ENCODE measurements around the gene WHRN. TPM values are rescaled to one million over a fixed set of nuclear protein-coding genes. Genes with fewer than 3 reads are reported as not detected.

The WHRN gene
- total RNA-seq, 1 experiment from 2014 or later = 24.3 TPM

DNA sequence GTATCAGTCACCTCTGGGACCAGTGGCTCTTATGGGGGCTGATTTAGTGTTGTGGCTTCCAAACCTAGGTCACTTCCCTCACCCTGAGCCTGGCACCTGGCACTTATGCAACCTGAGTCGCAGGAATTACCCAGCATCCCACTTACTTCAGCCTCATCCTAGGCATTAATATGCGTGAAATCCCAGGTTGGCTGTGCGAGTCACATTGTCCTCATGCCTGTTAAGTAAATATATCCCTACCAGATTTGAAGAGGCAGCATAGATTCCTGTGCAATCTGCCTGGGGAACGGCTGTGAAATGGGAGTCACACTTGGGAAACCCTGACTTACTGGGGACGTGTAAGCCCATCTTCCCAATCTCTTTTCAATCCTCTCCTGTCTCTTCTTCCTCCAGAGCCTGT, 74.8 kb downstream of the WHRN start (continued):
- TF ChIP-seq, protein P1, sequence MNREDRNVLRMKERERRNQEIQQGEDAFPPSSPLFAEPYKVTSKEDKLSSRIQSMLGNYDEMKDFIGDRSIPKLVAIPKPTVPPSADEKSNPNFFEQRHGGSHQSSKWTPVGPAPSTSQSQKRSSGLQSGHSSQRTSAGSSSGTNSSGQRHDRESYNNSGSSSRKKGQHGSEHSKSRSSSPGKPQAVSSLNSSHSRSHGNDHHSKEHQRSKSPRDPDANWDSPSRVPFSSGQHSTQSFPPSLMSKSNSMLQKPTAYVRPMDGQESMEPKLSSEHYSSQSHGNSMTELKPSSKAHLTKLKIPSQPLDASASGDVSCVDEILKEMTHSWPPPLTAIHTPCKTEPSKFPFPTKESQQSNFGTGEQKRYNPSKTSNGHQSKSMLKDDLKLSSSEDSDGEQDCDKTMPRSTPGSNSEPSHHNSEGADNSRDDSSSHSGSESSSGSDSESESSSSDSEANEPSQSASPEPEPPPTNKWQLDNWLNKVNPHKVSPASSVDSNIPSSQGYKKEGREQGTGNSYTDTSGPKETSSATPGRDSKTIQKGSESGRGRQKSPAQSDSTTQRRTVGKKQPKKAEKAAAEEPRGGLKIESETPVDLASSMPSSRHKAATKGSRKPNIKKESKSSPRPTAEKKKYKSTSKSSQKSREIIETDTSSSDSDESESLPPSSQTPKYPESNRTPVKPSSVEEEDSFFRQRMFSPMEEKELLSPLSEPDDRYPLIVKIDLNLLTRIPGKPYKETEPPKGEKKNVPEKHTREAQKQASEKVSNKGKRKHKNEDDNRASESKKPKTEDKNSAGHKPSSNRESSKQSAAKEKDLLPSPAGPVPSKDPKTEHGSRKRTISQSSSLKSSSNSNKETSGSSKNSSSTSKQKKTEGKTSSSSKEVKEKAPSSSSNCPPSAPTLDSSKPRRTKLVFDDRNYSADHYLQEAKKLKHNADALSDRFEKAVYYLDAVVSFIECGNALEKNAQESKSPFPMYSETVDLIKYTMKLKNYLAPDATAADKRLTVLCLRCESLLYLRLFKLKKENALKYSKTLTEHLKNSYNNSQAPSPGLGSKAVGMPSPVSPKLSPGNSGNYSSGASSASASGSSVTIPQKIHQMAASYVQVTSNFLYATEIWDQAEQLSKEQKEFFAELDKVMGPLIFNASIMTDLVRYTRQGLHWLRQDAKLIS (CRISPR knock-in tag; IDR thresholded peaks at IDR 0.05; ENCODE audit: borderline replicate concordance) = no peak
- TF ChIP-seq, protein P2, sequence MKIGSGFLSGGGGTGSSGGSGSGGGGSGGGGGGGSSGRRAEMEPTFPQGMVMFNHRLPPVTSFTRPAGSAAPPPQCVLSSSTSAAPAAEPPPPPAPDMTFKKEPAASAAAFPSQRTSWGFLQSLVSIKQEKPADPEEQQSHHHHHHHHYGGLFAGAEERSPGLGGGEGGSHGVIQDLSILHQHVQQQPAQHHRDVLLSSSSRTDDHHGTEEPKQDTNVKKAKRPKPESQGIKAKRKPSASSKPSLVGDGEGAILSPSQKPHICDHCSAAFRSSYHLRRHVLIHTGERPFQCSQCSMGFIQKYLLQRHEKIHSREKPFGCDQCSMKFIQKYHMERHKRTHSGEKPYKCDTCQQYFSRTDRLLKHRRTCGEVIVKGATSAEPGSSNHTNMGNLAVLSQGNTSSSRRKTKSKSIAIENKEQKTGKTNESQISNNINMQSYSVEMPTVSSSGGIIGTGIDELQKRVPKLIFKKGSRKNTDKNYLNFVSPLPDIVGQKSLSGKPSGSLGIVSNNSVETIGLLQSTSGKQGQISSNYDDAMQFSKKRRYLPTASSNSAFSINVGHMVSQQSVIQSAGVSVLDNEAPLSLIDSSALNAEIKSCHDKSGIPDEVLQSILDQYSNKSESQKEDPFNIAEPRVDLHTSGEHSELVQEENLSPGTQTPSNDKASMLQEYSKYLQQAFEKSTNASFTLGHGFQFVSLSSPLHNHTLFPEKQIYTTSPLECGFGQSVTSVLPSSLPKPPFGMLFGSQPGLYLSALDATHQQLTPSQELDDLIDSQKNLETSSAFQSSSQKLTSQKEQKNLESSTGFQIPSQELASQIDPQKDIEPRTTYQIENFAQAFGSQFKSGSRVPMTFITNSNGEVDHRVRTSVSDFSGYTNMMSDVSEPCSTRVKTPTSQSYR (CRISPR knock-in tag; IDR thresholded peaks at IDR 0.05) = no peak

DNA sequence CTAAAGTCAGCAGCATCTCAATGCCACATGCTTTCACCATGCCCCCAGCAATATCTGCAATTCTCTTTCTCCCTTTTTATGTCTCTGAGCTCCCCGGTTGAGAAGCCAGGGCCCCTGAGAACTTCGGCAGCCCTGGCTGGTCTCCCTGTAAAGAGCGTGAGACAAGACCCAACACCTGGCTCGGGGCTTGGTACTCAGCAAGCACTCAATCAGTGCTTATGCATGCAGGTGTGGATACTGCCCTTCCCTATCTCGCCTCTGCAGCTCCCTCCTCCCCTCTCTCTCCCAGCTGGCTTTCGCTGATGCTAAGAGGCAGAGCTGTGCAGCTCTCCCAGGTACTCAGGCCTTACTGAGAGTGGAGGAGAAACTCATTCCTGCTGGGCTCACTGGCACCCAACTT, 75.8 kb downstream of the WHRN start:
- no peak overlapping the region for H3K4me3 Mint-ChIP-seq
- TF ChIP-seq JUN (CRISPR knock-in tag; IDR thresholded peaks at IDR 0.05) (no peak), CBFB (CRISPR knock-in tag; IDR thresholded peaks at IDR 0.05; ENCODE audit: low read depth) (no peak), ZNF416 (CRISPR knock-in tag; IDR thresholded peaks at IDR 0.05) (no peak), E2F4 (CRISPR knock-in tag; IDR thresholded peaks at IDR 0.05; ENCODE audit: borderline replicate concordance, low read depth) (no peak), CDX4 (CRISPR knock-in tag; IDR thresholded peaks at IDR 0.05; ENCODE audit: borderline replicate concordance) (no peak), MYBL2 (CRISPR knock-in tag; IDR thresholded peaks at IDR 0.05) (no peak), CREB1 (CRISPR knock-in tag; IDR thresholded peaks at IDR 0.05) (no peak), TCF7 (CRISPR knock-in tag; IDR thresholded peaks at IDR 0.05; ENCODE audit: low read depth) (no peak), RORB (CRISPR knock-in tag; IDR thresholded peaks at IDR 0.05) (no peak)
- TF ChIP-seq, protein P3, sequence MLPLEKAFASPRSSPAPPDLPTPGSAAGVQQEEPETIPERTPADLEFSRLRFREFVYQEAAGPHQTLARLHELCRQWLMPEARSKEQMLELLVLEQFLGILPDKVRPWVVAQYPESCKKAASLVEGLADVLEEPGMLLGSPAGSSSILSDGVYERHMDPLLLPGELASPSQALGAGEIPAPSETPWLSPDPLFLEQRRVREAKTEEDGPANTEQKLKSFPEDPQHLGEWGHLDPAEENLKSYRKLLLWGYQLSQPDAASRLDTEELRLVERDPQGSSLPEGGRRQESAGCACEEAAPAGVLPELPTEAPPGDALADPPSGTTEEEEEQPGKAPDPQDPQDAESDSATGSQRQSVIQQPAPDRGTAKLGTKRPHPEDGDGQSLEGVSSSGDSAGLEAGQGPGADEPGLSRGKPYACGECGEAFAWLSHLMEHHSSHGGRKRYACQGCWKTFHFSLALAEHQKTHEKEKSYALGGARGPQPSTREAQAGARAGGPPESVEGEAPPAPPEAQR (CRISPR knock-in tag; IDR thresholded peaks at IDR 0.05) = no peak
- TF ChIP-seq, protein P4, sequence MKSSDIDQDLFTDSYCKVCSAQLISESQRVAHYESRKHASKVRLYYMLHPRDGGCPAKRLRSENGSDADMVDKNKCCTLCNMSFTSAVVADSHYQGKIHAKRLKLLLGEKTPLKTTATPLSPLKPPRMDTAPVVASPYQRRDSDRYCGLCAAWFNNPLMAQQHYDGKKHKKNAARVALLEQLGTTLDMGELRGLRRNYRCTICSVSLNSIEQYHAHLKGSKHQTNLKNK (CRISPR knock-in tag; IDR thresholded peaks at IDR 0.05) = no peak
- TF ChIP-seq, protein P5, sequence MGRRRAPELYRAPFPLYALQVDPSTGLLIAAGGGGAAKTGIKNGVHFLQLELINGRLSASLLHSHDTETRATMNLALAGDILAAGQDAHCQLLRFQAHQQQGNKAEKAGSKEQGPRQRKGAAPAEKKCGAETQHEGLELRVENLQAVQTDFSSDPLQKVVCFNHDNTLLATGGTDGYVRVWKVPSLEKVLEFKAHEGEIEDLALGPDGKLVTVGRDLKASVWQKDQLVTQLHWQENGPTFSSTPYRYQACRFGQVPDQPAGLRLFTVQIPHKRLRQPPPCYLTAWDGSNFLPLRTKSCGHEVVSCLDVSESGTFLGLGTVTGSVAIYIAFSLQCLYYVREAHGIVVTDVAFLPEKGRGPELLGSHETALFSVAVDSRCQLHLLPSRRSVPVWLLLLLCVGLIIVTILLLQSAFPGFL (CRISPR knock-in tag; IDR thresholded peaks at IDR 0.05; ENCODE audit: borderline replicate concordance) = no peak
- TF ChIP-seq, protein P6, sequence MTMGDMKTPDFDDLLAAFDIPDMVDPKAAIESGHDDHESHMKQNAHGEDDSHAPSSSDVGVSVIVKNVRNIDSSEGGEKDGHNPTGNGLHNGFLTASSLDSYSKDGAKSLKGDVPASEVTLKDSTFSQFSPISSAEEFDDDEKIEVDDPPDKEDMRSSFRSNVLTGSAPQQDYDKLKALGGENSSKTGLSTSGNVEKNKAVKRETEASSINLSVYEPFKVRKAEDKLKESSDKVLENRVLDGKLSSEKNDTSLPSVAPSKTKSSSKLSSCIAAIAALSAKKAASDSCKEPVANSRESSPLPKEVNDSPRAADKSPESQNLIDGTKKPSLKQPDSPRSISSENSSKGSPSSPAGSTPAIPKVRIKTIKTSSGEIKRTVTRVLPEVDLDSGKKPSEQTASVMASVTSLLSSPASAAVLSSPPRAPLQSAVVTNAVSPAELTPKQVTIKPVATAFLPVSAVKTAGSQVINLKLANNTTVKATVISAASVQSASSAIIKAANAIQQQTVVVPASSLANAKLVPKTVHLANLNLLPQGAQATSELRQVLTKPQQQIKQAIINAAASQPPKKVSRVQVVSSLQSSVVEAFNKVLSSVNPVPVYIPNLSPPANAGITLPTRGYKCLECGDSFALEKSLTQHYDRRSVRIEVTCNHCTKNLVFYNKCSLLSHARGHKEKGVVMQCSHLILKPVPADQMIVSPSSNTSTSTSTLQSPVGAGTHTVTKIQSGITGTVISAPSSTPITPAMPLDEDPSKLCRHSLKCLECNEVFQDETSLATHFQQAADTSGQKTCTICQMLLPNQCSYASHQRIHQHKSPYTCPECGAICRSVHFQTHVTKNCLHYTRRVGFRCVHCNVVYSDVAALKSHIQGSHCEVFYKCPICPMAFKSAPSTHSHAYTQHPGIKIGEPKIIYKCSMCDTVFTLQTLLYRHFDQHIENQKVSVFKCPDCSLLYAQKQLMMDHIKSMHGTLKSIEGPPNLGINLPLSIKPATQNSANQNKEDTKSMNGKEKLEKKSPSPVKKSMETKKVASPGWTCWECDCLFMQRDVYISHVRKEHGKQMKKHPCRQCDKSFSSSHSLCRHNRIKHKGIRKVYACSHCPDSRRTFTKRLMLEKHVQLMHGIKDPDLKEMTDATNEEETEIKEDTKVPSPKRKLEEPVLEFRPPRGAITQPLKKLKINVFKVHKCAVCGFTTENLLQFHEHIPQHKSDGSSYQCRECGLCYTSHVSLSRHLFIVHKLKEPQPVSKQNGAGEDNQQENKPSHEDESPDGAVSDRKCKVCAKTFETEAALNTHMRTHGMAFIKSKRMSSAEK (CRISPR knock-in tag; IDR thresholded peaks at IDR 0.05; ENCODE audit: borderline replicate concordance) = no peak
- TF ChIP-seq, protein P7, sequence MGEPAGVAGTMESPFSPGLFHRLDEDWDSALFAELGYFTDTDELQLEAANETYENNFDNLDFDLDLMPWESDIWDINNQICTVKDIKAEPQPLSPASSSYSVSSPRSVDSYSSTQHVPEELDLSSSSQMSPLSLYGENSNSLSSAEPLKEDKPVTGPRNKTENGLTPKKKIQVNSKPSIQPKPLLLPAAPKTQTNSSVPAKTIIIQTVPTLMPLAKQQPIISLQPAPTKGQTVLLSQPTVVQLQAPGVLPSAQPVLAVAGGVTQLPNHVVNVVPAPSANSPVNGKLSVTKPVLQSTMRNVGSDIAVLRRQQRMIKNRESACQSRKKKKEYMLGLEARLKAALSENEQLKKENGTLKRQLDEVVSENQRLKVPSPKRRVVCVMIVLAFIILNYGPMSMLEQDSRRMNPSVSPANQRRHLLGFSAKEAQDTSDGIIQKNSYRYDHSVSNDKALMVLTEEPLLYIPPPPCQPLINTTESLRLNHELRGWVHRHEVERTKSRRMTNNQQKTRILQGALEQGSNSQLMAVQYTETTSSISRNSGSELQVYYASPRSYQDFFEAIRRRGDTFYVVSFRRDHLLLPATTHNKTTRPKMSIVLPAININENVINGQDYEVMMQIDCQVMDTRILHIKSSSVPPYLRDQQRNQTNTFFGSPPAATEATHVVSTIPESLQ (CRISPR knock-in tag; IDR thresholded peaks at IDR 0.05) = no peak
- peaks cover 6% of the 10 kb centered on the region for H3K4me1 Mint-ChIP-seq
- POLR2A ChIA-PET = no interaction called here
- ATAC-seq (no peak), DNase-seq (ENCODE audit: low spot score) (no peak)
- no peaks in the 10 kb centered on the region for H3K36me3 Mint-ChIP-seq
- no peaks in the 10 kb centered on the region for H3K9me3 Mint-ChIP-seq
- CTCF ChIA-PET = interaction anchor here (2.1 to 2.7 kb wide), 2 partner anchors 24 to 224 kb away, joined by 14 to 22 read pairs; no protein-coding TSS in a partner anchor
- no peak overlapping the region for H3K27ac Mint-ChIP-seq
- H3K27me3 Mint-ChIP-seq (ENCODE audit: low read depth) = no peaks in the 10 kb centered on the region
